ENCODE measurements around the gene LTBP1. TPM values are rescaled to one million over a fixed set of nuclear protein-coding genes. Genes with fewer than 3 reads are reported as not detected.

LTBP1 gene
- total and polyA plus RNA-seq, 2 experiments from 2014 or later = 15.7 to 49.8 TPM

GRCh38 chr2:33184041-33184440 is 237.3 kb downstream of the LTBP1 start:
- Mint-ChIP-seq H3K9me3 (no peaks in the 10 kb centered on the region), H3K36me3 (ENCODE audit: low read depth) (peaks cover 3% of the 10 kb centered on the region; the same call in 1 of the 3 replicates), H3K27me3 (ENCODE audit: insufficient read depth, low read depth, poor library complexity) (no peaks in the 10 kb centered on the region), H3K27ac (no peak overlapping the region), H3K4me3 (no peak overlapping the region), H3K4me1 (no peaks in the 10 kb centered on the region)
- DNase-seq (ENCODE audit: low spot score) (no peak), ATAC-seq (no peak)
- TF ChIP-seq NANOG (IDR thresholded peaks at IDR 0.05; ENCODE audit: borderline replicate concordance) = no peak
- TF ChIP-seq POLR2AphosphoS5 (IDR thresholded peaks at IDR 0.05; ENCODE audit: low read depth) = no peak
- no peak for TF ChIP-seq ETS1 (IDR thresholded peaks at IDR 0.05)
- no peak for TF ChIP-seq EZH2 (IDR thresholded peaks at IDR 0.05; ENCODE audit: low read depth, unreplicated experiment)
- TF ChIP-seq CREB1 (CRISPR knock-in tag; IDR thresholded peaks at IDR 0.05; ENCODE audit: low read depth) = no peak
- TF ChIP-seq ZNF462 (CRISPR knock-in tag; IDR thresholded peaks at IDR 0.05) = no peak
- TF ChIP-seq JUNB (IDR thresholded peaks at IDR 0.05; ENCODE audit: unreplicated experiment) = no peak
- TF ChIP-seq ZNF331 (CRISPR knock-in tag; IDR thresholded peaks at IDR 0.05; ENCODE audit: low read depth) = no peak
- no peak for TF ChIP-seq CTCF (conservative IDR thresholded peaks at IDR 0.05; ENCODE audit: low read depth in 2 of 2)
- TF ChIP-seq STAT1 (IDR thresholded peaks at IDR 0.05; ENCODE audit: unreplicated experiment) = no peak
- TF ChIP-seq REST (IDR thresholded peaks at IDR 0.05; ENCODE audit: unreplicated experiment) = no peak
- no peak for TF ChIP-seq ZNF114 (CRISPR knock-in tag; IDR thresholded peaks at IDR 0.05)
- TF ChIP-seq EZH2phosphoT487 (IDR thresholded peaks at IDR 0.05; ENCODE audit: unreplicated experiment) = no peak
- Histone ChIP-seq H3K36me3 (ENCODE audit: insufficient read depth) (no peaks in the 10 kb centered on the region), H3K27ac (ENCODE audit: low read depth) (no peak overlapping the region), H3K27me3 (ENCODE audit: insufficient read depth) (no peaks in the 10 kb centered on the region), H3K9me2 (ENCODE audit: insufficient read depth) (peaks cover 5% of the 10 kb centered on the region; the same call in 1 of the 2 replicates), H3K4me1 (ENCODE audit: insufficient read depth) (no peaks in the 10 kb centered on the region), H3K4me3 (no peak overlapping the region), H4K20me1 (replicated peaks; ENCODE audit: insufficient read depth) (no peaks in the 10 kb centered on the region), H3K4me2 (no peak overlapping the region), H3F3A (replicated peaks; ENCODE audit: low read depth) (no peaks in the 10 kb centered on the region), H3K79me2 (replicated peaks; ENCODE audit: insufficient read depth) (no peaks in the 10 kb centered on the region), H2AFZ (no peak overlapping the region)

All from GM23338 (cell line).